ENCODE results near the gene CTU2. TPM values are rescaled to one million over a fixed set of nuclear protein-coding genes. Genes with fewer than 3 reads are reported as not detected.

CTU2 gene
- total RNA-seq, 2 experiments from 2014 or later: 46.1 to 48.1 TPM

DNA sequence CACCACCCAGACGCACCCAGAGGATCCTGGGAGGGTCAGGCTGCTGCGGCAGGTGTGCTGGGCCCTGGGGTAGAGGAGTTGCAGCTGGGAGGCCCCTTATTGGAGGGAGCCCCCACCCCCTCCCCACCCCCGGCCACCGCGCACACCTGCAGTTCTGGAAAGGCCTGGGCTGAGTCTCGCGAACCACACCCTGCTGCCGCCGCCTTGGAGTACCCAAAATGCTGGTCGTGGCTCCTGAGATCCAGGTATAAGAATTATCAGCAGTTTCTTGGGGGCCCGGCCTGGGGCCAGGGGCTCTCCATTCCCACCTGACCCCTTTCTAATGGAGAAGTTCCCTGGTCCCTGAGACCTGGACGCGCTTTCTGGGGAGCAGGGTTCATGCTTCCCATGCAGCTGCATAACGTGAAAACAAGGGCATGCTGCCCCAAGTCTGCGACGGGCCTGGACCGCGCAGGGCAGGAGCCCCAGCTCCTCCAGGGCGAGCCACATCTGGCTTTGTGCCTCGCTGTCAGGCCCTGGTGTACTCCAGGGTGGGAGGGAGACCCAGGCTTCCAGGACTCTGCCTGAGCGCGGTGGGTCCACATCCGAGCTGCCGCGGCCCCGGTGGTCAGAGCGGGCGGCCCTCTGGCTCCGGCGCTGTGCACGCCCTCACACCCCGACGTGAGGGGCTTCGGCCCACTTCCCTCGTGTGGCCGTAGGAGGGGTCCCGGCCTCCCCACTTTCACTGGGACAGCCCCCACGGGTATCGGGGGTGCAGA is 12.7 kb upstream of the CTU2 start:
- intact Hi-C loops (cut with micrococcal nuclease): no loop called here
- H3K4me1 Mint-ChIP-seq (ENCODE audit: low read depth): peaks cover 47% of the 10 kb centered on the region

DNA sequence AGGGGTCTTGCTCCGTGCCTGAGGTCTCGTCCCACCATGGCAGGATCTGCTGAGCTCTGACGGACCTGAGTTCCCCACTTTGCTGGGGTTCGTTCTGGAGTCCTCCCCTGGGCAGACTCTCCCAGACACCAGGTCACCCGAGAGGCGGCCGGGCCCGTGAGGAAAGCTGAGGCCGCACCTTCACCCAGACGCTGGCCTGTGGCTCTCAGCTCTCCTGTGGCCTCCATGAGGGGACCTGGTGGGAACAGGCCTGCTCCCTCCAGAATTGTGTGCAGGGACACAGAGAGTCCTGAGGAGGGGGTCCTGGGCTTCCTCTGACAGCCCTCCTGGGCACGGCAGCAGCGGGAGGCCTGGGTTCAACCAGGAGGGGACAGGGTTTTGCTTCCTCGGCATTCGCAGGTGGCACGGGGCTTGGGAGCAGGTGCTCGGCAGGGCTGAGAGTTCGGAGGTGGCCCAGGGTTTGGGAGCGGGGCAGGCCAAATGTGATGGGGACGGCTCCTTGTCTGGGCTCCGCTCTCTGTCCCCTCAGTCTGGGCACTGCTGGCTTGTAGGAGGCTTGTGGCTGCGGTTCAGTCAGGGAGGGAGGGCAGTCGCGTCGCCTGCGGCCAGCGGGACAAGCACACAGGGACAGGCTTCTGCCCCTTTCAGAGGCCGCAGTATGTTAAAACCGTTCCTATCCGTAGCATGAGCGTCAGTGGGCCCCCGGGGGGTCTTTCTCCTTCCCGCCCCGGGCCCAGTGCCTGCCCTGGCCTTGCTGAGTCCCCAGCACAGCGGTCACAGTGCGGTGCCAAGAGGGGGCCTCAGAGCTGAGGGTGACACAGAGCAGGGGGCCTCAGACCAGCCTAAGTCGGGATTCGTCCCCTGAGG is 11.8 kb upstream of the CTU2 start:
- H3K27ac Mint-ChIP-seq: no peak overlapping the region
- CTCF ChIA-PET: no interaction called here

More for the DNA sequence above, 12.7 kb upstream of the CTU2 start:
- H3K9me3 Mint-ChIP-seq: no peaks in the 10 kb centered on the region
- peaks cover 8% of the 10 kb centered on the region for H3K36me3 Mint-ChIP-seq (ENCODE audit: low read depth)
- no peak overlapping the region for H3K27ac Mint-ChIP-seq
- H3K4me3 Mint-ChIP-seq: no peak overlapping the region
- CTCF ChIA-PET: no interaction called here
- no peak for DNase-seq
- no peaks in the 10 kb centered on the region for H3K27me3 Mint-ChIP-seq (ENCODE audit: low read depth)

DNA sequence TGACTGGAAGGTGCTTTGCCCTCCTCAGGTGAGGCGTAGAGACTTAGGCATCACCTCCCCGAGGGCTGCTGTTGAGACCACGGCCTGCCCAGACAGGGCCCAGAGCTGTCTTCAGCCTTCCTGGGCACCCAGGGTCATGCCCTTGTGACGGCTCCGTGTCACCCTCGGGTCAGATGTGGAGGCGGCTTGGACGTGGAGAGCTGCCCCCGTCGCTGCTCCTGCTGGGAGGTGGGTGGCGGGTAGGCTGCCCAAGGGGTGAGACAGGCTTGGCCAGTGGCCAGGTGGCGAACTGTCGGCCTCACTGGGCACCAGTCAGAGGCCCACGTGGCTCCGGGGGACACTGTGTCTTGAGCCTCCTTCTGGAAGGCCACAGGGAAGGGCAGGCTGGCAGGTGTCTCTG is 11.1 kb upstream of the CTU2 start:
- intact Hi-C loops (cut with micrococcal nuclease): no loop called here
- H3K4me1 Mint-ChIP-seq (ENCODE audit: low read depth): peaks cover 55% of the 10 kb centered on the region
- H3K4me3 Mint-ChIP-seq: no peak overlapping the region
- H3K27ac Mint-ChIP-seq: no peak overlapping the region
- no peaks in the 10 kb centered on the region for H3K27me3 Mint-ChIP-seq (ENCODE audit: low read depth)
- H3K36me3 Mint-ChIP-seq (ENCODE audit: low read depth): peaks cover 12% of the 10 kb centered on the region
- no peak for DNase-seq
- no peaks in the 10 kb centered on the region for H3K9me3 Mint-ChIP-seq
- CTCF ChIA-PET: no interaction called here

More for the DNA sequence above, 11.8 kb upstream of the CTU2 start:
- H3K27me3 Mint-ChIP-seq (ENCODE audit: low read depth): no peaks in the 10 kb centered on the region
- peaks cover 48% of the 10 kb centered on the region for H3K4me1 Mint-ChIP-seq (ENCODE audit: low read depth)
- no peak overlapping the region for H3K4me3 Mint-ChIP-seq
- DNase-seq: no peak
- H3K9me3 Mint-ChIP-seq: no peaks in the 10 kb centered on the region
- H3K36me3 Mint-ChIP-seq (ENCODE audit: low read depth): peaks cover 9% of the 10 kb centered on the region
- intact Hi-C loops (cut with micrococcal nuclease): no loop called here

DNA sequence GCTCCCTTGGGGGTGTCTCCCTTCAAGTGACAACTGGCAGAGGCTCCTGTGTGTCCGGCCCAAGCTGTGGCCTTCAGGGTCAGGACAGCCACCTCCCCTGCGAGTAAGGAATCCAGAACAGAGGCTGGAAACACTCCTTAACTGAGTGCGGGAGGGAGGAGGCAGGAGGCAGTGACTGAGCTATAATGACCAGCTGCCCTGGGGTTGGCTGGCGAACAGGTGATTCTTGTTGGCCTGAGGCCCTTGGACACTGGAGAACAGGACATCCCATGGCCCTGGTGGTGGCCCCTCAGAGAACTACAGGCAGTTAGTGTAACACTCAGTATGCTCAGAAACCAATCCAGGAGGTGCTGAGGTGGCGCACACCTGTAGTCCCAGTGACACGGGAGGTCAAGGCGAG is 10.6 kb upstream of the CTU2 start:
- CTCF ChIA-PET: no interaction called here
- Mint-ChIP-seq H3K9me3 (no peaks in the 10 kb centered on the region), H3K4me3 (no peak overlapping the region), H3K27me3 (ENCODE audit: low read depth) (no peaks in the 10 kb centered on the region), H3K27ac (no peak overlapping the region), H3K4me1 (ENCODE audit: low read depth) (peaks cover 56% of the 10 kb centered on the region), H3K36me3 (ENCODE audit: low read depth) (peaks cover 12% of the 10 kb centered on the region)
- no peak for DNase-seq
- intact Hi-C loops (cut with micrococcal nuclease): no loop called here

DNA sequence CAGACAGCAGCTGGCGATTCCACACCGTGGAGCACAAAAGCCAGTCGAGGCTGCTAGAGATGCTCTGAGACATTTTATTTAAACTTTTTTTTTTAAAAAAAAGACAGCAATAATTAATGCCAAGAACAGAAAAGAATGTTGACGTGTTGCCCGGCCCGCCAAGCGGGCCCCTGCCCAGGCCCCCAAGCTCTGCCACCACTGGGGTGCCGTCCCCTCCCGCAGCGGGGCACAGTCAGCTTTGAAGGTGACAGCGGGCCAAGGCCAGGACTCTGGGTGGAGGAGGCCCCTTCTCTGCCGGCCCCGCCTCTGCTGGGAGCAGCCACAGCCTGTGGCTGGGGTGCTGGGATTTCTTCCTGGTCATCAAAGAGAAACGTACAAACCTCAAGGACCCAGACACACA is 9.9 kb upstream of the CTU2 start:
- Mint-ChIP-seq H3K4me1 (ENCODE audit: low read depth) (peaks cover 51% of the 10 kb centered on the region), H3K27me3 (ENCODE audit: low read depth) (no peaks in the 10 kb centered on the region), H3K36me3 (ENCODE audit: low read depth) (peaks cover 15% of the 10 kb centered on the region), H3K9me3 (no peaks in the 10 kb centered on the region), H3K27ac (no peak overlapping the region), H3K4me3 (no peak overlapping the region)
- CTCF ChIA-PET: no interaction called here
- no peak for DNase-seq
- intact Hi-C loops (cut with micrococcal nuclease): no loop called here

DNA sequence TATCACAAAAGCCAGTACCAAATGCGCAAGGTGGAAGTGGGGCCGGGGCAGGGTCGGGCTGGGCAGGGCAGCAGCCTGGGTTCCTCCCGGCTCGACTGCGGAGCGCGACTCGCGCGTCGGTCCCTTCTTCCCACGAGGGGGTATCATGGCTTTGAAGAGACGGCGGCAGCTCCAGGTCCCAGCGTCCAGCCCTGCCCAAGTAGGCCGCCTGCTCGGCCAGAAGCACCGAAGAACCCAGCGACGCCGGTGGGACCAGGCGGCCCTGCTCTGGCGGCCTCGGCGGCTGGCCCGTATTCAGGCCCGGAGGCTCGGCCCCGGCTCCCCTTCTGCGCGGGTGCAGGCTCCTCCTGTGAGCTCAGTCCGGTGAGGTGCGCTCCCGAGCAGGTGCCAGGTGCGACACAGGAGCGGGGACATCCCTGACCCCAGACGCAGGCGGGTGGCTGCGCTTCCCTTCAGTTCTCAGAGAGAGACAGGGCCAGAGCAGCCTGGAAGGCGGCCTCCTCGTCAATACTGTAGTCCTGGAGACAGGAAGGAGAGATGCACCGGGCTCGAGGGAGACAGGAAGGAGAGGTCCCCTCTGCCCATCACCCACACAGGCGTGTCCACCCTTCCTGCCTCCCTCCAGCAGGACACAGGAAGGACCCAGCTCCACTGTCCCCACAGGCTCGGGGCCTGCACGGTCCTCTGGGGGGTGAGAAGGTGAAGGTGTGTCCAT is 9.0 kb upstream of the CTU2 start:
- Mint-ChIP-seq H3K36me3 (ENCODE audit: low read depth) (peaks cover 15% of the 10 kb centered on the region), H3K4me3 (no peak overlapping the region), H3K27ac (no peak overlapping the region)

DNA sequence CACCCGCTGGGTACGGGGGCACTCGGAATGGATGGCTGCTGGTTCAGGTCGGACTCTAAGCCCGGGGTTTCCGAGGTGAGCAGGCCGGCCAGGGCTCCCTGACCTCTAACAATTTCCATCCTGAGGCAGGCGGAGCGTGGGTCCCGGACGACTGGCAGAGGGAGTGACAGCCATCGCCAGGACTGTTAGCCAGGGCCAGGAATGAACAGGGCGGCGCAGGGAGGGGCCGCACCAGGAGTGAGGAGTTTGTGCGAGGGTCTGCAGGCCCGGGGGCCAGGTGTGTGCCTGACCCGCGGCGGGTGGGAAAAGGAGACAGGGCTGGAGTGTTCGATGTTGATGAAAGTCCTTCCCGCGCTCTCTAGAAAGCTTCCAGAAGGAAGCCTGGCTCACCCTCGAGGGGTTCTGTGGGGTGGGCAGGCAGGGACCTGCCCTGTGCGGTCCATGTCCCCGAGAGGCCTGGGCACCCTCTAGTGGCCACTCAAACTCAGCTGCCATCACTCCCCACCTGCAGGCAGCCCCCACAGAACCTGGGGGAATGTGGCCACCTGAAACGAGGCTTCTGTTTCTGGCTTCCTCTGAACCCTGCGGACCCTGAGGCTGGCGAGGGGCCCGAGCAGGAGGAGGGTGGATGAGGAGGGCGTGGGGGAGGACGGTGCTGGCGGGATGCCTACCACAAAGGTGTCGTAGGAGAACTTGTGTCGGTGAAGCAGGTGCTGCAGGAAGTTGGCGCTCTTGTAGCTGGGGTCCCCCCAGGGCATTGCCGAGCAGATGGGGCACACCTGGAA is 8.3 kb upstream of the CTU2 start:
- intact Hi-C loops (cut with micrococcal nuclease): no loop called here
- H3K9me3 Mint-ChIP-seq: no peaks in the 10 kb centered on the region
- H3K4me3 Mint-ChIP-seq: no peak overlapping the region
- H3K4me1 Mint-ChIP-seq (ENCODE audit: low read depth): peaks cover 51% of the 10 kb centered on the region
- peak; percentile 48 for DNase-seq
- CTCF ChIA-PET: interaction anchor here (0.6 to 1.8 kb wide), 2 partner anchors 11 to 812 kb away, joined by 3 to 6 read pairs; partner anchors contain the start of gene SNAI3
- no peak overlapping the region for H3K27ac Mint-ChIP-seq
- peaks cover 19% of the 10 kb centered on the region for H3K36me3 Mint-ChIP-seq (ENCODE audit: low read depth)
- no peaks in the 10 kb centered on the region for H3K27me3 Mint-ChIP-seq (ENCODE audit: low read depth)

More for the DNA sequence above, 9.0 kb upstream of the CTU2 start:
- CTCF ChIA-PET: interaction anchor here (1.8 kb wide), 1 partner anchor 10 kb away, joined by 6 read pairs; the partner anchor contains the start of gene SNAI3
- Mint-ChIP-seq H3K4me1 (ENCODE audit: low read depth) (peaks cover 51% of the 10 kb centered on the region), H3K27me3 (ENCODE audit: low read depth) (no peaks in the 10 kb centered on the region), H3K9me3 (no peaks in the 10 kb centered on the region)
- intact Hi-C loops (cut with micrococcal nuclease): no loop called here
- DNase-seq: no peak

DNA sequence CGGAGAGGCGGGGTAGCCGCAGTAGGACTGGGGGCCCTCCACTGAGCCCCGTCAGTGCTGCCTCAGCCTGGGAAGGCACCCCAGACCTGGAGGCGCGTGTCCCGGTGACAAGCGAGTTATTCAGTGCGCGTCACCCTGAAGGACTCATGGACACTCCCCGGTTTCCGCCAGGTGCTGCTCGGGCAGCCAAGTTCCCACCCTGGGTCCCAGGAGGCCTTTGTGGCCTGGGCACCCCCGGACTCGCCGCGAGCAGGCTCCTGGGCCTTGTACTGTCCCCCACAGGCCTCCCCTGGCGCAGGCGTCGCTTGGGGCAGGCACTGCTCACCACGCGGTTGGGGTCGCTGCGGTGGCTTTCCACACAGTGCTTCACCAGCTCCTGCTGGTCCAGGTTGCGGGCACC is 7.7 kb upstream of the CTU2 start:
- CTCF ChIA-PET: interaction anchor here (0.6 to 1.8 kb wide), 2 partner anchors 12 to 811 kb away, joined by 3 to 6 read pairs; partner anchors contain the start of gene SNAI3
- peaks cover 22% of the 10 kb centered on the region for H3K36me3 Mint-ChIP-seq (ENCODE audit: low read depth)
- H3K27me3 Mint-ChIP-seq (ENCODE audit: low read depth): no peaks in the 10 kb centered on the region
- no peak overlapping the region for H3K4me3 Mint-ChIP-seq
- H3K4me1 Mint-ChIP-seq (ENCODE audit: low read depth): peaks cover 53% of the 10 kb centered on the region
- H3K27ac Mint-ChIP-seq: no peak overlapping the region
- intact Hi-C loops (cut with micrococcal nuclease): no loop called here
- DNase-seq: no peak
- H3K9me3 Mint-ChIP-seq: no peaks in the 10 kb centered on the region

DNA sequence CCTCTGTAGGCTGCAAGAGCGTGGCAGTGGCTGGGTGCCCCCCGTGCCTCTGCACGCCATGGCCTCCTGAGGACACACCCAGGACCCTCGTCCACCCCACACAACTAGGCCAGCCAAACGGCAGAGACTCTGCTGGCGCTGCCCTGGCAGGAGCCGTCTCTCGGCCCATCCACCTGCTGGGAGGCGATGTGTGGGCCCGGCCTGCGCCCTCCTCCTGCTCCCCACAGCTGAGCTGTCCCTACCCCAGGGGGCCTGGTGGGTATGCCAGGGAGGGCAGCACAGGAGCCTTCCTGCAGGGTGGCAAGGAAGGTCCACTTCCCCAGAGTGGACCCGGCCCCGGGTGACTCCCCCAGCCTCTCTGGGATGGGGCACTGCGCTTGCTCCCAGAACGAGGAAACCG is 7.1 kb upstream of the CTU2 start:
- H3K36me3 Mint-ChIP-seq (ENCODE audit: low read depth): peaks cover 24% of the 10 kb centered on the region
- CTCF ChIA-PET: interaction anchor here (1.8 kb wide), 1 partner anchor 12 kb away, joined by 6 read pairs; the partner anchor contains the start of gene SNAI3
- H3K9me3 Mint-ChIP-seq: no peaks in the 10 kb centered on the region
- no peak overlapping the region for H3K4me3 Mint-ChIP-seq
- H3K4me1 Mint-ChIP-seq (ENCODE audit: low read depth): peaks cover 58% of the 10 kb centered on the region
- no peak for DNase-seq
- H3K27me3 Mint-ChIP-seq (ENCODE audit: low read depth): no peaks in the 10 kb centered on the region
- intact Hi-C loops (cut with micrococcal nuclease): no loop called here
- H3K27ac Mint-ChIP-seq: no peak overlapping the region

DNA sequence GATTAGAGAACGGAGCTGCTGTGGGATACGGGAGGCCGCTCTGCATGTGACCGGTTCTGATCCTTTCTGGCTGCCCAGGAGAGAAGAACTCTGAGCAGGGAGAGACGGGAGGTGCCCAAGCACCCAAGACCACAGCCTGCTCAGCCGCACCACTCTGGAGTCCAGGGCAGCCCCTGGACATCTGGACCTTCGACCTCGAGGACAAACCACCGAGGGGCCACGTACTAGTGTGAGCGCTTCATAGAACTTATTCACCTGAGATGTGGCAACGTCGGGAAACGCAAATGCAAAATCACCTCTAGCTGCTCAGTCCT is 6.0 kb upstream of the CTU2 start:
- intact Hi-C loops (cut with micrococcal nuclease): loop anchor here (2.0 to 10.0 kb wide), 4 partner anchors 63 to 395 kb away; partner anchors contain the start of genes ACSF3, CDT1, IL17C and ZFPM1
- no peak for DNase-seq
- Mint-ChIP-seq H3K36me3 (ENCODE audit: low read depth) (peaks cover 26% of the 10 kb centered on the region), H3K4me3 (peak overlapping the region; percentile 84), H3K27me3 (ENCODE audit: low read depth) (no peaks in the 10 kb centered on the region), H3K27ac (peak overlapping the region; percentile 98), H3K4me1 (ENCODE audit: low read depth) (peaks cover 69% of the 10 kb centered on the region), H3K9me3 (no peaks in the 10 kb centered on the region)
- CTCF ChIA-PET: interaction anchor here (1.1 kb wide), 1 partner anchor 8 kb away, joined by 3 read pairs; no protein-coding TSS in a partner anchor

DNA sequence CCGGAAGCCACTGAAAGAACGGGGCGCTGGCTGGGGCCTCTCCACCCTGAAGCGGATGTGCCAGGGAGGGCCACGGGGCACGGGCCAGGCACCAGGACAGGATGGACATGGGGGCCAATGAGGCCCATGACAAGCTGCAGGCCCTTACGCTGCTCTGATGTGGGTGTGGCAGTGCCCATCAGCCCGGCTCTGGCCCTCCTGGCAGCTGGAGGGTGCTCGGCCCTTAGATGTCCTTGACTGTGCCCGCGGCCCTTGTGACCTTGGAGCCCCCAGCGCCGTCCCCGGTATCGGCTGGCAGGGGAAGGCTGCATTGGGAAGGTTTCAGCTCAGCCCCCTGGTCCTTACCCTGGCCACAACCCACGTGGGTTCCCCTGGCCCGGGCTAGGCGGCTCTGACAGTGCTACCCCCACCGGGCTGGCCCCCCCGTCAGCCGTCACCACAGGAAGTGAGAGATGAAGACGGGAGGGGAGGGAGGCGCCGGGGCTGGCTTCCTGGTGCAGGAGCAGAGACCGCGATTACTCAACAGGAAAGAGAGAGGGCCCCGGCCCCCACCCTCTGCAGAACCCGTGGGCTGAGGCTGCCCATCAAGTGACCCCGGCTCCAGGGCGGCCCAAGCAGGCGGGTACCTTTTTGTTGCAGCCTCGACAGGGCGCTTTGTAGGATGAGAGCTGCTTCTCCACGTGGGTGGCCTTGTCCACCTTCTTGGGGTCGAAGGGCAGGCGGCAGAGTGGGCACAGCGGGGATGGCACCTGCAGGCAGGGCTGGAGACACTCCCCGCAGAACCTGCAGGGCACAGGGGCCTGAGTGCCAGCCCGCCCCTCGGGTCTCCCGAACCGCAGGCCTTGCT is 5.4 kb upstream of the CTU2 start:
- peaks cover 71% of the 10 kb centered on the region for H3K4me1 Mint-ChIP-seq (ENCODE audit: low read depth)
- intact Hi-C loops (cut with micrococcal nuclease): loop anchor here (1.0 to 10.0 kb wide), 9 partner anchors 15 to 394 kb away; partner anchors contain the start of genes ACSF3, CDT1, CYBA and IL17C
- CTCF ChIA-PET: interaction anchor here (1.1 to 1.7 kb wide), 3 partner anchors 9 to 80 kb away, joined by 3 to 7 read pairs (median 5); no protein-coding TSS in a partner anchor

More for the DNA sequence above, 5.4 kb upstream of the CTU2 start:
- H3K4me3 Mint-ChIP-seq: peak overlapping the region; percentile 84
- H3K36me3 Mint-ChIP-seq (ENCODE audit: low read depth): peaks cover 26% of the 10 kb centered on the region
- H3K27ac Mint-ChIP-seq: peak overlapping the region; percentile 98
- no peaks in the 10 kb centered on the region for H3K27me3 Mint-ChIP-seq (ENCODE audit: low read depth)
- H3K9me3 Mint-ChIP-seq: no peaks in the 10 kb centered on the region
- DNase-seq: peak; percentile 98
